Stimulated activated CD8-positive, alpha-beta memory T cell treated with anti-CD3 and anti-CD28 coated beads, Interleukin-4, amount 100 ng/mL, for 24 hours (primary cell): ENCODE measurements around the gene CERS1.

Source experiments
- DNase-seq: peaks from one replicate; pipeline ENCODE4 v3.0.0-alpha.2; 2020; ENCODE audit warnings: low read depth

Gene CERS1

GRCh38 chr19:18856385-18857126, 39.4 kb downstream of the CERS1 start:
- DNase-seq = no peak

GRCh38 chr19:18855647-18856384, 40.1 kb downstream of the CERS1 start:
- DNase-seq = no peak

- DNase-seq = no peak
Measured at GRCh38 chr19:18854982-18855381, 41.0 kb downstream of the CERS1 start.

GRCh38 chr19:18853755-18854427, 42.1 kb downstream of the CERS1 start:
- DNase-seq = no peak

- no peak for DNase-seq
Measured at GRCh38 chr19:18852648-18853047, 43.3 kb downstream of the CERS1 start.

GRCh38 chr19:18851673-18852325, 44.2 kb downstream of the CERS1 start:
- no peak for DNase-seq

GRCh38 chr19:18850471-18851375, 45.2 kb downstream of the CERS1 start:
- no peak for DNase-seq

- no peak for DNase-seq
Measured at GRCh38 chr19:18849838-18850400, 46.0 kb downstream of the CERS1 start.

GRCh38 chr19:18848878-18849661, 46.9 kb downstream of the CERS1 start:
- no peak for DNase-seq

- no peak for DNase-seq
Measured at GRCh38 chr19:18847549-18848463, 48.2 kb downstream of the CERS1 start.

GRCh38 chr19:18846862-18847548, 49.0 kb downstream of the CERS1 start:
- DNase-seq = peak; percentile 57

GRCh38 chr19:18845961-18846360, 50.0 kb downstream of the CERS1 start:
- no peak for DNase-seq

GRCh38 chr19:18844806-18845329, 51.1 kb downstream of the CERS1 start:
- DNase-seq = no peak

- no peak for DNase-seq
Measured at GRCh38 chr19:18843960-18844359, 52.0 kb downstream of the CERS1 start.

GRCh38 chr19:18842166-18842565, 53.8 kb downstream of the CERS1 start:
- DNase-seq = no peak

GRCh38 chr19:18841400-18841799, 54.6 kb downstream of the CERS1 start:
- no peak for DNase-seq

GRCh38 chr19:18840288-18841267, 55.4 kb downstream of the CERS1 start:
- DNase-seq = no peak
